NB4 (cell line): ENCODE measurements around the gene BAMBI.
A peak's percentile ranks its signal among the peaks of the same experiment; 100 is the strongest.

Experiments
- DNase-seq: peaks from one replicate; pipeline ENCODE4 v3.0.0; 2010; ENCODE audit warnings: low read depth
- H3K4me3 ChIP-seq: one replicate; pipeline ENCODE4 v1.5.1; 2011; ENCODE audit warnings: mild to moderate bottlenecking, low read depth, low read length, moderate library complexity
- MAX ChIP-seq: IDR thresholded peaks from 2 replicates; pipeline ENCODE4 v1.6.1; 2011; ENCODE audit warnings: low read depth, low read length
- MYC ChIP-seq: IDR thresholded peaks from 2 replicates; pipeline ENCODE4 v1.6.1; 2011; ENCODE audit warnings: low read depth, low read length
- POLR2A ChIP-seq: IDR thresholded peaks from 2 replicates; pipeline ENCODE4 v1.6.1; 2011; ENCODE audit warnings: mild to moderate bottlenecking; ENCODE audit not compliant: insufficient read length; ENCODE audit errors: extremely low read depth
- TF ChIP-seq, protein P1 (sequence below): IDR thresholded peaks from one replicate; pipeline ENCODE4 v1.5.1; 2012; ENCODE audit warnings: low read depth, low read length

BAMBI gene

GRCh38 chr10:28679581-28680357 lies 2.4 kb downstream of the BAMBI start:
- peak; percentile 54 for DNase-seq
- TF ChIP-seq, protein P1, sequence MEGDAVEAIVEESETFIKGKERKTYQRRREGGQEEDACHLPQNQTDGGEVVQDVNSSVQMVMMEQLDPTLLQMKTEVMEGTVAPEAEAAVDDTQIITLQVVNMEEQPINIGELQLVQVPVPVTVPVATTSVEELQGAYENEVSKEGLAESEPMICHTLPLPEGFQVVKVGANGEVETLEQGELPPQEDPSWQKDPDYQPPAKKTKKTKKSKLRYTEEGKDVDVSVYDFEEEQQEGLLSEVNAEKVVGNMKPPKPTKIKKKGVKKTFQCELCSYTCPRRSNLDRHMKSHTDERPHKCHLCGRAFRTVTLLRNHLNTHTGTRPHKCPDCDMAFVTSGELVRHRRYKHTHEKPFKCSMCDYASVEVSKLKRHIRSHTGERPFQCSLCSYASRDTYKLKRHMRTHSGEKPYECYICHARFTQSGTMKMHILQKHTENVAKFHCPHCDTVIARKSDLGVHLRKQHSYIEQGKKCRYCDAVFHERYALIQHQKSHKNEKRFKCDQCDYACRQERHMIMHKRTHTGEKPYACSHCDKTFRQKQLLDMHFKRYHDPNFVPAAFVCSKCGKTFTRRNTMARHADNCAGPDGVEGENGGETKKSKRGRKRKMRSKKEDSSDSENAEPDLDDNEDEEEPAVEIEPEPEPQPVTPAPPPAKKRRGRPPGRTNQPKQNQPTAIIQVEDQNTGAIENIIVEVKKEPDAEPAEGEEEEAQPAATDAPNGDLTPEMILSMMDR: peak; percentile 10
- TF ChIP-seq MAX: no peak
- H3K4me3 ChIP-seq: peak overlapping the region; percentile 74

GRCh38 chr10:28680358-28680752 lies 3.0 kb downstream of the BAMBI start:
- peak; percentile 84 for DNase-seq
- H3K4me3 ChIP-seq: peak overlapping the region; percentile 74
- TF ChIP-seq MAX: no peak; the same call in 1 of the 2 replicates
- TF ChIP-seq MYC: peak; percentile 22

- no peak overlapping the region for H3K4me3 ChIP-seq
- no peak for DNase-seq
- TF ChIP-seq MYC: no peak
- TF ChIP-seq, protein P1: no peak
- TF ChIP-seq MAX: no peak
- no peak for TF ChIP-seq POLR2A
These were observed 4.0 kb downstream of the BAMBI start for GRCh38 chr10:28681291-28681763.

- no peak for TF ChIP-seq MYC
- TF ChIP-seq, protein P1: no peak
- no peak for TF ChIP-seq MAX
- DNase-seq: no peak
- H3K4me3 ChIP-seq: no peak overlapping the region
These were observed 4.8 kb downstream of the BAMBI start for GRCh38 chr10:28681928-28682750.

GRCh38 chr10:28684157-28684985 lies 7.0 kb downstream of the BAMBI start:
- H3K4me3 ChIP-seq: no peak overlapping the region
- TF ChIP-seq POLR2A (no peak), MYC (no peak), MAX (no peak)
- TF ChIP-seq, protein P1: no peak
- DNase-seq: no peak
